Measurements from ENCODE around the gene TCP11L1.
A peak's percentile ranks its signal among the peaks of the same experiment; 100 is the strongest.

The TCP11L1 gene, protein sequence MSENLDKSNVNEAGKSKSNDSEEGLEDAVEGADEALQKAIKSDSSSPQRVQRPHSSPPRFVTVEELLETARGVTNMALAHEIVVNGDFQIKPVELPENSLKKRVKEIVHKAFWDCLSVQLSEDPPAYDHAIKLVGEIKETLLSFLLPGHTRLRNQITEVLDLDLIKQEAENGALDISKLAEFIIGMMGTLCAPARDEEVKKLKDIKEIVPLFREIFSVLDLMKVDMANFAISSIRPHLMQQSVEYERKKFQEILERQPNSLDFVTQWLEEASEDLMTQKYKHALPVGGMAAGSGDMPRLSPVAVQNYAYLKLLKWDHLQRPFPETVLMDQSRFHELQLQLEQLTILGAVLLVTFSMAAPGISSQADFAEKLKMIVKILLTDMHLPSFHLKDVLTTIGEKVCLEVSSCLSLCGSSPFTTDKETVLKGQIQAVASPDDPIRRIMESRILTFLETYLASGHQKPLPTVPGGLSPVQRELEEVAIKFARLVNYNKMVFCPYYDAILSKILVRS

GRCh38 chr11:33039274-33040032 is at the start of gene TCP11L1:
TSS of gene TCP11L1 (plus strand) at chr11:33039572. CDS start at chr11:33043774, 4,202 bp downstream.
- DNase-seq: peak; percentile 91

- DNase-seq: no peak
These were observed 48.9 kb upstream of the TCP11L1 start for GRCh38 chr11:32990481-32990880.

DNA sequence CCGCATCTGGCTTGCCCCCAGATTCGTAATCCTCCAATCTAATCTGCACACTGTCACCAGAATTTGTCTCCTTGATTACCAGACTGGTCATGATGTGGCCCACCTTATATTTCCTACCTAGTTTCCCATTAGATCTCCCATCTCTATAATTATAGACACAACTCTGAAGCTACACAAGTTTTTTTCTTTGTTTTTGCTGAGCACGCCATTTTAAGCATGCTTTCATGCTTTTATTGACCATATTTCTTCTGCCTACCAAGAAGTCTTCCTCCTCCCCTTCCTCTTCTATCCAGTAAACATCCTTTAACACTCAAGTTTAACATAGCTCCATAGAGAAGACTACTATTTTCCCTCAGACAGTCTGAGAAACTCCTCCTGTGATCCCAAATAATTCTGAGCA is 47.9 kb upstream of the TCP11L1 start:
- no peak for DNase-seq

- DNase-seq: no peak
These were observed 47.5 kb upstream of the TCP11L1 start for GRCh38 chr11:32991898-32992297.

- no peak for DNase-seq
These were observed 39.2 kb upstream of the TCP11L1 start for GRCh38 chr11:33000181-33000580.

- no peak for DNase-seq
These were observed 38.1 kb upstream of the TCP11L1 start for GRCh38 chr11:33001281-33001680.

- DNase-seq: no peak
These were observed 37.4 kb upstream of the TCP11L1 start for GRCh38 chr11:33001751-33002542.

DNA sequence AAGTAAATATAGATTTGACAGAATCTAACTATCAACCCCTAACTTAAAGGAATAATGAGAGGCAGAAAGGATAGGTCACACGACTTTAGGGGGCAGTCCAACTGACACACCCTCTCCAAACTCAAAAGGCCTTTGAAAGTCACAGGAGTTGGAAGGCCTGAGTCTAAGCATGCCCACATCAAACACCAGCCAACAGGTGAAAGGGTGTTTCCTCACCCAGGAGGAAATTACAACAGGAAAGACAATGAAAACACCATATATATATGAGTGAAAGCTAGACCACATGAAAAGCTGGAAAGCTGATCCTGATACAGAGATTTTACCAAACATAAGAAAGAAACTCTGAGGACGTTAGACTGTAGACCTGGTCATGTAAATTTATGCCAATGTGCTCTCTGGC is 34.2 kb upstream of the TCP11L1 start:
- no peak for DNase-seq

DNA sequence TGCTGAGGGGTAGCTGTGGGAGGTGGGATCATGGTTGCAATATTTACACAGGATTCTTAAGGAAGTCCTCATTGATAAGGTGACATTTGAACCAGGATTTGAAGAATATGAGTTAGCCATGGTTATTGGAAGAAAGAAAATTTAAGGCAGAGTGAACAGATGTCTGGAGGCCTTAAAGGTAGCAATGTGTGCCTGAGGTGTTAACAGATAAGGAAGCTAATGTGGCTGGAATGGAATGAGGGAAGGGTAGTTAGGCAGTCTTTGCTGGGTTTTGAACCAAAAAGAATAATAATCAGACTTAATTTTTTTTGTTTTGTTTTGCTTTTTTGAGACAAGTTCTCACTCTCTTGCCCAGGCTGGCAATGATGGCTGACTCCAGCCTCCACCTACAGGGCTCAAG is 33.4 kb upstream of the TCP11L1 start:
- no peak for DNase-seq

DNA sequence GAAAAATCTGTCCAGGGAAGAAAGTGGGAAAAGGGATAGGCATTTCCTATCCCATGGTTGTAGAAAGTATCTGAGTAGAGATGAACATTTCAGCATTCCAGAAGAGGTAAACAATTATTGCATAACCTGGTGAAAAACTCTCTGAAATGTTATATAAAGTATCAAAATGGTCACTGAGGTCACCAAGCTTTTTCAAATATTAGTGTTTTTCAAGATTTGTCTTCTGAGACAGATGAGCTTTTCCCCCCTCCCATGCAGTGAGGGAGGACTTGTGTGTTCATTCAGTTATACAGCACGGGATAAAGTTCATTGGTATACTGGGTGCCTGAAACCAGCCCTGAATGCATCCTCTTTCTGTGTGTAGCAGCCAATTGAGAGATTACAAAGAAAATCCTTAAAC is 25.6 kb upstream of the TCP11L1 start:
- DNase-seq: no peak

- DNase-seq: peak; percentile 79
These were observed 23.5 kb upstream of the TCP11L1 start, which contains the start of gene DEPDC7 for GRCh38 chr11:33015621-33016551. TSS of gene DEPDC7 (plus strand) at chr11:33015878. CDS start at chr11:33015956, 78 bp downstream.

- DNase-seq: no peak
These were observed 22.7 kb upstream of the TCP11L1 start for GRCh38 chr11:33016654-33017053.

- no peak for DNase-seq
These were observed 21.9 kb upstream of the TCP11L1 start for GRCh38 chr11:33017478-33017877.

GRCh38 chr11:33017965-33018364 is 21.4 kb upstream of the TCP11L1 start:
- DNase-seq: no peak

- no peak for DNase-seq
These were observed 20.5 kb upstream of the TCP11L1 start for GRCh38 chr11:33018840-33019239.

GRCh38 chr11:33021501-33021900 is 17.9 kb upstream of the TCP11L1 start:
- DNase-seq: no peak

GRCh38 chr11:33021937-33022336 is 17.4 kb upstream of the TCP11L1 start:
- no peak for DNase-seq

- DNase-seq: no peak
These were observed 14.0 kb upstream of the TCP11L1 start for GRCh38 chr11:33025339-33025722.

DNA sequence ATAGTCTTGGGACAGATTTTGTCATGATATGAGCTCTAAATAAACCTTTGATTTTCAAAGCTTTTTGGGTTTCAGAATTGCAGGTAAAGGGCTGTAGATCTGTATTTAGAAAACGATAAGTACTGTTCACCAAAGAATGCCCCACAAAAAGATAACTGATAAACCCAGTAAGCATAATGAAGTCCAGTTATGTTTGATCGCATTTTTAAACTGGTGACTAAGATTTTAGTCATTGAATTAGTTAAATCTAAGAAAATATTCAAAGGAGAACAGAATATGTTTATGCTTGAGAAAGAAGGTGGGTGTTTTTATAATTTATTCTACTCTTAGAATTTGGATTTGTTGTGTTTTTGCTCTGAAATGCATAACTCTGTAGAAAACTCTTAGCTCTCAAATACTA is 12.1 kb upstream of the TCP11L1 start:
- DNase-seq: no peak

DNA sequence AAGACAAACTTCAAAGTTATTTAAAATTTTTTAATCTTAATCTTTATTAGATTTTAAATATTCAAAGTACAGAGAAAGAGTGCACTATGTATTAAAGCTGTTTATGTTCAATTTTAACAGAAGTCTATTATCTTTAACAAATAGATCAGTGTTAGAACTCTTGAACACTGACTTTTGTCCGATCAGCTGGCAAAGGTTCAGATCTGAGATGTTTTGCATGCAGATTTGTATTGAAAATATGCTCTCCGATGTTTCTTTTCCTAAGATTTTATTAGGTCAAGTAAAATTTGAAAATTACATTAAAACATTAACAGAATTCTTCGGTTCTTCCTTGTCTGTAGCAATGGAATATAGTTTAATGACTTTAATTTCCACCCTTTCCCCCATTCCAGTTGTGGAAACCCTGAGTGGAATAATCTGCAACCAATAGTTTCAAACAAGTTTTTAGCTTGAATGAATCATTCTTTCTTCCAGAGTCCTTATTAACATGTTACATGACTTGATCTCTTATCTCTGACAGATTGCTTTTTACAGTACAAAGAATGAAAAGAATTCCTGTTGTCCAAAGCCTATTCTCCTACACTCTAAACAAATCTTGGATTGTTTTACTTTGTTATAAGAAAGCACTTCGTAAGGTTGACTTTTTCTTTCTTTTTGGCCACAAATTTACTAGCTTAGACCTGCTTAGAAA is 11.4 kb upstream of the TCP11L1 start:
- no peak for DNase-seq

GRCh38 chr11:33028537-33028914 is 10.8 kb upstream of the TCP11L1 start:
- DNase-seq: no peak
